Measurements from ENCODE around the gene TBC1D23.
"Not testable (repeated sequence)": the region's sequence is repeated elsewhere in the genome, so short reads cannot be mapped to it uniquely, and the experiment has no call there.

TBC1D23 gene

GRCh38 chr3:100260081-100260684 is 609 bp upstream of the TBC1D23 start:
- DNase-seq, result no peak

GRCh38 chr3:100261485-100261903 is 702 bp downstream of the TBC1D23 start:
- no peak for DNase-seq

GRCh38 chr3:100262925-100263324 is 2.1 kb downstream of the TBC1D23 start:
- DNase-seq, result not testable (repeated sequence)

- no peak for DNase-seq
Measured at GRCh38 chr3:100263583-100263982, 2.8 kb downstream of the TBC1D23 start.

- no peak for DNase-seq
Measured at GRCh38 chr3:100264242-100264641, 3.5 kb downstream of the TBC1D23 start.

GRCh38 chr3:100265016-100265415 is 4.2 kb downstream of the TBC1D23 start:
- no peak for DNase-seq

- DNase-seq, result no peak
Measured at GRCh38 chr3:100266531-100266930, 5.7 kb downstream of the TBC1D23 start.

- DNase-seq, result no peak
Measured at GRCh38 chr3:100268156-100268555, 7.4 kb downstream of the TBC1D23 start.

GRCh38 chr3:100269001-100269400 is 8.2 kb downstream of the TBC1D23 start:
- DNase-seq, result no peak

- no peak for DNase-seq
Measured at GRCh38 chr3:100269410-100270214, 8.8 kb downstream of the TBC1D23 start.

GRCh38 chr3:100270215-100270583 is 9.4 kb downstream of the TBC1D23 start:
- no peak for DNase-seq

GRCh38 chr3:100271522-100271921 is 10.7 kb downstream of the TBC1D23 start:
- no peak for DNase-seq

GRCh38 chr3:100272797-100273611 is 12.2 kb downstream of the TBC1D23 start:
- DNase-seq, result not testable (repeated sequence)

- no peak for DNase-seq
Measured at GRCh38 chr3:100274361-100274760, 13.6 kb downstream of the TBC1D23 start.

- no peak for DNase-seq
Measured at GRCh38 chr3:100277255-100277800, 16.5 kb downstream of the TBC1D23 start.

GRCh38 chr3:100278910-100279309 is 18.1 kb downstream of the TBC1D23 start:
- no peak for DNase-seq

GRCh38 chr3:100288288-100288894 is 27.6 kb downstream of the TBC1D23 start:
- DNase-seq, result no peak

- no peak for DNase-seq
Measured at GRCh38 chr3:100289339-100289738, 28.5 kb downstream of the TBC1D23 start.

GRCh38 chr3:100295089-100295488 is 34.3 kb downstream of the TBC1D23 start:
- no peak for DNase-seq

GRCh38 chr3:100297784-100298183 is 37.0 kb downstream of the TBC1D23 start:
- no peak for DNase-seq

GRCh38 chr3:100299016-100299415 is 38.2 kb downstream of the TBC1D23 start:
- DNase-seq, result no peak

GRCh38 chr3:100306695-100307094 is 45.9 kb downstream of the TBC1D23 start:
- DNase-seq, result no peak

All from stimulated activated CD4-positive, alpha-beta T cell treated with anti-CD3 and anti-CD28 coated beads, Interleukin-4, amount 100 ng/mL, for 4 hours (primary cell).